HG03025 (cell line): ENCODE measurements around the gene KRTAP20-4.

Experiments used
- ATAC-seq: cut with Tn5 transposase; IDR thresholded peaks from one replicate; pipeline ENCODE4 v1.9.1; 2021; ENCODE audit warnings: mild to moderate bottlenecking, moderate library complexity; ENCODE audit not compliant: unreplicated experiment, low FRiP score

The KRTAP20-4 gene

DNA sequence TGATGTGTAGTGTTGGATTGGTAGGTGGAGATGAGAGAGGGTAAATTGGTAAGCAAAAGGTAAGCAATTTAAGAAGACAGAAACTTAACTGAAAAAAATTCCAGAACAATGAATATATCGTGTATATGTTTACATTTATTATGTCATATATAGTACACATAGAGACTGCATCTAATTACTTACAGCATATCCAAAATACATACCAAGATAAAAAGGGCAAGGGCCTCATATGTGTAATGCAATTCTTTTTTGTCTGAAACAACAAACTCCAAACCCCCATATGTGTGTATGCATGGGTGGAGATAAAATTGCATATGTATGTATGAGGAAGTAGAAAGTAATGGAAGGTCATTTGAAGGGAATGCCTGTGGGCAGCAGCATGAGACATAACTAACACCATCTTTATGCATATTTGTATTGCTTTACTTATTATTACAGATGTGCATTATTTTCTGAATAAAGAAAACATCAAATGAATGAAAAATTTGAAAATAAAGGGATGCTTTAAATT lies 26.5 kb downstream of the KRTAP20-4 start:
- no peak for ATAC-seq

DNA sequence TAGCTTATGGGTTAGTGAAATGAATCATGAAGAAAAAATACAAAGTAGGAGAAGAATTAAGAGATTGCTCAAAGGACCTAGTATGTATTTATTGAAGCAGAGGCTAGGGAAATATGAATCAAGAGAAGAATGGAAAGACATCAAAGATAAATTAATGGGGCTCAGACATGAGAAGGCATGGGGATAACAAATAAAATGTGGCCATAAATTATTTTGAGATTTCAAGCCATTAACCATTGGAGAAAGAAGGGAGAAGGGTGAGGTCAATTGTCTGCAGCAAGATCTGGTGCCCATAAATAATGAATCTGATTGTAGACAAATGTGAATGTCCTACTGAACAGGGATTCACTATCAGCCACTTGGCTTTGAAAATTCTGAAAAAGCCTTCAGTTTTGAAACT lies 32.5 kb downstream of the KRTAP20-4 start:
- no peak for ATAC-seq

DNA sequence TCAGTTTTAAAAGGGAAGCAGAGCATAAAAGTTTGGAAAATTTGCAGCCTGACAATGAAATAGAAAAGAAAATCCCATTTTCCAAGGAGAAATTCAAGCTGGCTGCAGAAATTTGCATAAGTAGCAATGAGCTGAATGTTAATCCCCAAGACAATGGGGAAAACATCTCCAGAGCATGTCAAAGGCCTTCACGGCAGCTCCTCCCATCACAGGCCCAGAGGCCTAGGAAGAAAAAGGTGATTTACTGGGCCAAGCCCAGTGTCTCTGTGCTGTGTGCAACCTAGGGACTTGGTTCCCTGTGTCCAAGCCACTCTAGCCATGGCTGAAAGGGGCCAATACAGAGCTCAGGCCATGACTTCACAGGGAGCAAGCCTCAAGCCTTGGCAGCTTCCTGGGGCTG lies 48.3 kb downstream of the KRTAP20-4 start:
- no peak for ATAC-seq
